ENCODE data around the gene TRERF1.

- TF ChIP-seq CTCF (IDR thresholded peaks at IDR 0.05) (no peak), POLR2A (IDR thresholded peaks at IDR 0.05) (no peak), POLR2AphosphoS5 (IDR thresholded peaks at IDR 0.05) (no peak)
Observed at GRCh38 chr6:42385339-42385738, 66.4 kb downstream of the TRERF1 start.

All from prostate gland (tissue), 2 donors.